GM12878 (cell line): ENCODE data around the gene SIK2. TPM values are rescaled to one million over a fixed set of nuclear protein-coding genes. Genes with fewer than 3 reads are reported as not detected.

Experiments
- BACH1 ChIP-seq: fragments of 450-650 bp; IDR thresholded peaks from 2 replicates; pipeline ENCODE4 v1.6.1; 2017; ENCODE audit warnings: mild to moderate bottlenecking, borderline replicate concordance
- BCL3 ChIP-seq: IDR thresholded peaks from 2 replicates; pipeline ENCODE4 v1.6.1; 2011; ENCODE audit warnings: borderline replicate concordance, low read depth, mild to moderate bottlenecking, moderate library complexity, low read length; ENCODE audit not compliant: insufficient read depth, poor library complexity, severe bottlenecking
- BMI1 ChIP-seq: fragments of 450-650 bp; IDR thresholded peaks from 2 replicates; pipeline ENCODE4 v1.6.1; 2016; ENCODE audit warnings: mild to moderate bottlenecking, moderate library complexity, borderline replicate concordance
- BRCA1 ChIP-seq: IDR thresholded peaks from 2 replicates; pipeline ENCODE4 v1.6.1; 2011; ENCODE audit warnings: low read depth, low read length, improper control_type of control experiment
- GABPA ChIP-seq: IDR thresholded peaks from 2 replicates; pipeline ENCODE4 v1.6.1; 2014; ENCODE audit warnings: antibody characterized with exemption, low read depth, mild to moderate bottlenecking, inconsistent platforms
- IRF3 ChIP-seq: fragments of 450-650 bp; IDR thresholded peaks from 2 replicates; pipeline ENCODE4 v1.6.1; 2014; ENCODE audit warnings: mild to moderate bottlenecking
- JUNB ChIP-seq: IDR thresholded peaks from 2 replicates; pipeline ENCODE4 v1.6.1; 2016; ENCODE audit warnings: antibody characterized with exemption, mild to moderate bottlenecking
- MAX ChIP-seq: IDR thresholded peaks from 2 replicates; pipeline ENCODE4 v1.6.1; 2012; ENCODE audit warnings: low read depth, low read length, improper control_type of control experiment
- MEF2A ChIP-seq: IDR thresholded peaks from 2 replicates; pipeline ENCODE4 v1.6.1; 2011; ENCODE audit warnings: low read depth, mild to moderate bottlenecking, low read length, moderate library complexity; ENCODE audit not compliant: insufficient read depth
- MYC ChIP-seq: IDR thresholded peaks from 2 replicates; pipeline ENCODE4 v1.6.1; 2011; ENCODE audit warnings: mild to moderate bottlenecking, low read length, moderate library complexity, inconsistent platforms; ENCODE audit not compliant: insufficient read depth, insufficient replicate concordance, insufficient read length, severe bottlenecking
- NFIC ChIP-seq: IDR thresholded peaks from 2 replicates; pipeline ENCODE4 v1.6.1; 2012; ENCODE audit warnings: low read depth, mild to moderate bottlenecking, inconsistent platforms, low read length, moderate library complexity
- NR2C1 ChIP-seq: fragments of 450-650 bp; IDR thresholded peaks from 2 replicates; pipeline ENCODE4 v1.6.1; 2017; ENCODE audit warnings: antibody characterized with exemption, mild to moderate bottlenecking, moderate library complexity
- PBX3 ChIP-seq: IDR thresholded peaks from 2 replicates; pipeline ENCODE4 v1.6.1; 2011; ENCODE audit warnings: mild to moderate bottlenecking, low read depth, low read length, moderate library complexity; ENCODE audit not compliant: insufficient replicate concordance
- RAD51 ChIP-seq: fragments of 450-650 bp; IDR thresholded peaks from 2 replicates; pipeline ENCODE4 v1.6.1; 2016; ENCODE audit warnings: moderate library complexity, mild to moderate bottlenecking, inconsistent platforms
- RCOR1 ChIP-seq: conservative IDR thresholded peaks from 2 replicates; pipeline ENCODE4 v1.6.1; 2012; ENCODE audit warnings: low read depth, low read length, improper control_type of control experiment
- TCF12 ChIP-seq: IDR thresholded peaks from 2 replicates; pipeline ENCODE4 v1.6.1; 2011; ENCODE audit warnings: low read depth, mild to moderate bottlenecking, low read length
- USF1 ChIP-seq: IDR thresholded peaks from 2 replicates; pipeline ENCODE4 v1.6.1; 2011; ENCODE audit warnings: borderline replicate concordance, low read depth, mild to moderate bottlenecking, moderate library complexity, mixed read lengths, low read length; ENCODE audit not compliant: insufficient read depth; ENCODE audit errors: extremely low read length
- USF2 ChIP-seq: IDR thresholded peaks from 2 replicates; pipeline ENCODE4 v1.6.1; 2011; ENCODE audit warnings: low read depth, low read length, improper control_type of control experiment, borderline replicate concordance
- ZBTB4 ChIP-seq: fragments of 450-650 bp; formaldehyde crosslinking; IDR thresholded peaks from 2 replicates; pipeline ENCODE4 v1.4.0; 2022; ENCODE audit warnings: mild to moderate bottlenecking, moderate library complexity
- polyA plus RNA-seq, 11 experiments: library from polyadenylated mRNA; depleted of rRNA in 4 of 11; unstranded in 6 of 11; stranded (reverse) in 5 of 11; fragments of >200 nt; fragmentation: Nextera tagmentation in 4 of 11; fragmentation: Illumina TruSeq in 1 of 11; extraction: Ambion mirVana in 4 of 11; extraction: Trizol in 1 of 11; gene quantifications; 1 replicate in 1 of 11; 2 replicates in 10 of 11; pipeline versions ENCODE4 v1.2.1 to v1.2.3, GENCODE V29; 2011 to 2016; ENCODE audit warnings: inconsistent platforms in 2 of 11, missing spikeins in 2 of 11, low read depth in 1 of 11
- total RNA-seq, 4 experiments: library from RNA; depleted of rRNA in 3 of 4; stranded (reverse); fragments of >200 nt in 3 of 4; fragmentation: Illumina TruSeq in 1 of 4; extraction: Trizol in 1 of 4; gene quantifications; 2 replicates each; pipeline versions ENCODE4 v1.2.1 to v1.2.3, GENCODE V29; 2013 to 2021

The SIK2 gene
- total and polyA plus RNA-seq, 10 of the 15 experiments (the other 5 are each of a cell fraction or from before 2014, with no cell fraction given): 0.97 to 14.2 (median 4.5) TPM

GRCh38 chr11:111601979-111602864 lies at the start of gene SIK2 (continued):
- TF ChIP-seq ZBTB4 (no peak), BRCA1 (no peak), USF1 (no peak), MYC (no peak), BCL3 (no peak), BMI1 (peak; percentile 71), IRF3 (0 out of 2 replicates have a peak, but pooled peaks have one; percentile 43), NFIC (no peak), RAD51 (no peak), USF2 (no peak), MEF2A (0 out of 2 replicates have a peak, but pooled peaks have one; percentile 44), RCOR1 (no peak), BACH1 (peak; percentile 53; the same call in 1 of the 2 replicates), NR2C1 (no peak), MAX (no peak), GABPA (no peak), TCF12 (no peak), PBX3 (no peak), JUNB (no peak)
